ENCODE measurements around the gene SOS2. TPM values are rescaled to one million over a fixed set of nuclear protein-coding genes. Genes with fewer than 3 reads are reported as not detected.

Gene SOS2
- polyA plus RNA-seq (2012; ENCODE audit: low read depth, missing spikeins) = 6.4 TPM

DNA sequence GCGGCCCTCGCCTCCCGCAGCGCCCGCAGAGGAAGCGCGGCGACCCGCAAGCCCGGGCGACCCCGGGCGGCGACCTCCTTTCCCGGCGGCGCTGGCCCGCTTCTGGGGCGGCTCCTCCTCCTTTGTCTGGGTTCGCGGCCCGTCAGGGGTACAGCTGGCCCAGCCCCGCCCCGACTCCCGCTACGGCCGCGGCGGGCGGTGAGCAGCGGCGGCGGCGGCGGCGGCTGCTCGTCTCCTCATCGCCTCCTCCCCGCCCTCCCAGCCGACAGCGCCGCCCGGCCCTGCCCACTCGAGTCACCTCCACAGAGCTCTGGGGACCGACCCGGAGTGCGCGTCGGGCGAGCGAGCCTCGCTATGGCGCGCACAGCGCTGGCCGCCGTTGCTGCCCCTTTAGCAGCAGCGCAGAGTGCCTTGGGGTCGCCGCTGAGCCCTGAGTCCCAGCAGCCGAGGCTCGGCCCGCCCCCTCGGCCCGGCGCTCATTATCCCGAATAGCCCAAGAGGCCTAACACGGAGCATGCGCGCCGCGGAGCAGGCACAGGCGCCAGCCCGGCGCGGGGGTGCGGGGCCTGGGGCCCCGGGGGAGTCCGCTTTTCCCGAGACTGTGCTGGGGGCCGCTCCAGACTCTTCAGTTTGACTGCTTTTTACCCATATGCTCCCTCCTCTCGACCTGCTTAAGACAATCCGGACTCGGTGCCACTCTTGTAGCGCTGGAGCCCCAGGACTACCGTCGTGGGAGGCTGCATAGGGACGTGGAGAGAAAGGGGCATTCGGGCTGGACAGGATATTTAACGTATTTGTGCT lies at the start of gene SOS2:
Gene SOS2 (minus strand): TSS at position 104 of the 801 bp plus-strand sequence. CDS start 295 bp downstream, outside the sequence.
- DNase-seq (ENCODE audit: insufficient read length, low spot score) (peak; percentile 70), FAIRE-seq (peak; percentile 87)
- TF ChIP-seq PAX5 (IDR thresholded peaks at IDR 0.05; ENCODE audit: insufficient read depth, low read length, severe bottlenecking) = peak; percentile 6
- peak; percentile 59; the same call in 1 of the 2 replicates for TF ChIP-seq POLR2AphosphoS5 (IDR thresholded peaks at IDR 0.05; ENCODE audit: low read depth, low read length)
- no peak for TF ChIP-seq POU2F2 (IDR thresholded peaks at IDR 0.05; ENCODE audit: low read depth, low read length)
- no peak for TF ChIP-seq SPI1 (IDR thresholded peaks at IDR 0.05; ENCODE audit: low read depth, low read length)
- TF ChIP-seq TAF1 (IDR thresholded peaks at IDR 0.05; ENCODE audit: low read depth, low read length) = no peak
- TF ChIP-seq POLR2A (IDR thresholded peaks at IDR 0.05; ENCODE audit: low read depth, low read length) = peak; percentile 48; the same call in 1 of the 2 replicates

DNA sequence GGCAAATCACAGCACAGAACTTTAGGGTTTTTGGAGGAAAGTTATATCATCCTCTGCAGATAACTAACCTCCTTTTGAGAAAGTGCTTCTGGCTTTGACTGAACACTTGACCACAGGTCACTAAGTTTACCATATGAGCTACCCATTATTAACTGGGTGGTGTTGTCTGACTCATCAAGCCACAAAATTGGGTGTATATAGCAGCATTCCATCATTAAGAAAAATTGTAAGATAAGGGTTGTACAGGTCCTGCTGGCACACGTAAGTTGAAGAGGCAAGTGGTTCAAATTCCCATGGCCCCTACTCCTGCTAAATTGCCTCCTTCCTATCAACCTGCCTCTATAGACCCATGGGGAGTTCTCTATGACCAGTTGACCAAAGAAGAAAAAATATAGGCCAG lies 41.1 kb upstream of the SOS2 start:
- no peak for TF ChIP-seq POLR2A (IDR thresholded peaks at IDR 0.05; ENCODE audit: low read depth, low read length)
- TF ChIP-seq SPI1 (IDR thresholded peaks at IDR 0.05; ENCODE audit: low read depth, low read length) = no peak
- TF ChIP-seq TAF1 (IDR thresholded peaks at IDR 0.05; ENCODE audit: low read depth, low read length) = no peak
- no peak for TF ChIP-seq POLR2AphosphoS5 (IDR thresholded peaks at IDR 0.05; ENCODE audit: low read depth, low read length)
- TF ChIP-seq PAX5 (IDR thresholded peaks at IDR 0.05; ENCODE audit: insufficient read depth, low read length, severe bottlenecking) = no peak
- TF ChIP-seq POU2F2 (IDR thresholded peaks at IDR 0.05; ENCODE audit: low read depth, low read length) = no peak
- no peak for FAIRE-seq
- no peak for DNase-seq (ENCODE audit: insufficient read length, low spot score)

DNA sequence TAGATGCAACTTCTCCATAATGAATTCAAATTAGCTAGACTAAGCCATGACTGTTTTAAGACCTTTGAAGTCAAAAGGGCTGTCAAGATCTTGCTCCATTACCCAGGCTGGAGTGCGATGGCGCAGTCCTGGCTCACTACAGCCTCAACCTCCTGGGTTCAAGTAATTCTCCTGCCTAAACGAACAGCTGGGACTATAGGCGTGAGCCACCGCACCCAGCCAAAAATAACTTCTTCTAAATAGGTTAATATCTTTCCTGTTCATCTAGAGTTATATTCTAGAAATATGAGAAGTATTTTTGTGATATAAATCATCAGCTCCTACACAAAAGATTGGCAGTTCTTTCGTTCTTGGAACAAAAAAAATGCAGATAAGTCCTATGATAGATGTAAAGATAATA lies 39.6 kb upstream of the SOS2 start:
- DNase-seq (ENCODE audit: insufficient read length, low spot score) (no peak), FAIRE-seq (no peak)
- TF ChIP-seq PAX5 (IDR thresholded peaks at IDR 0.05; ENCODE audit: insufficient read depth, low read length, severe bottlenecking) = no peak
- no peak for TF ChIP-seq SPI1 (IDR thresholded peaks at IDR 0.05; ENCODE audit: low read depth, low read length)

DNA sequence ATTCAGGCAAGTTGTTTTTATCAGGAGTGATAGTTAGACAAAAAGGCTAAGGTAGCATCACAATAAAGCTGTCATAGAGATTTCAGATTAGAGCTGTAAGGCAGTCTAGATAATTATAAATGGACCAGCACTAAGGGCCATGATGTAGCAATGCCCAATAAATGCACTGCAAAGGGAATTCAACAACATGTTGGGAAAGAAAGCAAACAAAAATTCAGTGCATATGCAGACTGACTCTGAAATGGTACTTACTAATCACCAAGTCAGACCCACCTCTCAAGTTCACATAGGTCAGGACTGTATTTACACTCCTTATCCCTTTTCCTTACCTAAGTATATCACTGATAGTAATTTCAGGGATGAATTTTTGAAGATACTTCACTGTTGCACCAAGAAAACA lies 33.7 kb upstream of the SOS2 start:
- no peak for FAIRE-seq
- no peak for DNase-seq (ENCODE audit: insufficient read length, low spot score)
- TF ChIP-seq POU2F2 (IDR thresholded peaks at IDR 0.05; ENCODE audit: low read depth, low read length) (no peak), PAX5 (IDR thresholded peaks at IDR 0.05; ENCODE audit: insufficient read depth, low read length, severe bottlenecking) (no peak), POLR2A (IDR thresholded peaks at IDR 0.05; ENCODE audit: low read depth, low read length) (no peak), TAF1 (IDR thresholded peaks at IDR 0.05; ENCODE audit: low read depth, low read length) (no peak), POLR2AphosphoS5 (IDR thresholded peaks at IDR 0.05; ENCODE audit: low read depth, low read length) (no peak), SPI1 (IDR thresholded peaks at IDR 0.05; ENCODE audit: low read depth, low read length) (no peak)

DNA sequence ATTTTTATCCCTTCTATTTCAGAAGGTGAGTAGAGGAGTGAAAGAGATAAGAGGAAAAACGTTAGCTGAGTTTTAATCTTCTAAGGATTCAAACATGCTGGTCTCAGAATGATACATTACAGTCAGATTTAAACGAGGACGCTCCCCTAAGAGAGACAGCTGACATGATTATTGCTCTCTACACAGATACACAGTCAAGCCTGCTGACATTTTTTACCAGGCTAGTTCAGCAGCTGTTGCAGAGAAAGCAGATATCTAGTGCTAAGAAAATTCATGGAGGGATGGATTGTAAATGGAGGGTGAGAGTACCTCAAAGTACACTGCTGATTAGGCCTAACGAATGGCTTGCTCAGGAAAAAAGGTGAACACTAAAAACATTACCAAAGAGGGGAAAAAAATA lies 31.9 kb upstream of the SOS2 start:
- TF ChIP-seq POU2F2 (IDR thresholded peaks at IDR 0.05; ENCODE audit: low read depth, low read length) = no peak
- TF ChIP-seq PAX5 (IDR thresholded peaks at IDR 0.05; ENCODE audit: insufficient read depth, low read length, severe bottlenecking) = no peak
- TF ChIP-seq POLR2AphosphoS5 (IDR thresholded peaks at IDR 0.05; ENCODE audit: low read depth, low read length) = no peak
- no peak for TF ChIP-seq POLR2A (IDR thresholded peaks at IDR 0.05; ENCODE audit: low read depth, low read length)
- TF ChIP-seq TAF1 (IDR thresholded peaks at IDR 0.05; ENCODE audit: low read depth, low read length) = no peak
- TF ChIP-seq SPI1 (IDR thresholded peaks at IDR 0.05; ENCODE audit: low read depth, low read length) = no peak
- FAIRE-seq (no peak), DNase-seq (ENCODE audit: insufficient read length, low spot score) (no peak)

DNA sequence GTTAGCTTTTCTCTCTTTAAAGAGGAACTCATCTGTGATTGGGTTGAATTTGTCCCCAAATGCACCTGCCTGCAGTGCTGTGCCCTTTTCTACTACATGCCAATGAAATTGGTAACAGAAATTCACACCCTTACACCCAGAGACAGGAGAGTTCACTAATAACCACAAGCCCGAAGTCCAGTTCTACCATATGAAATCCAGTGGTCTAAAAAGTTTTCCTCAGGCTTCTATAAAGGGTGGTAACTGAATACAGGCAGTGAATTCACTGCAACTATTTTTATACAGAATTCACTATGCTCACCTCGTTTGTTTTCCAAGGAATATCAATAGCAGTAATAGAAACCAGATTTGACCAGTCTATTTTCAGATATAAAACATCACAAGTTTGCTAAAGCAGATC lies 31.5 kb upstream of the SOS2 start:
- TF ChIP-seq POLR2A (IDR thresholded peaks at IDR 0.05; ENCODE audit: low read depth, low read length) (no peak), POLR2AphosphoS5 (IDR thresholded peaks at IDR 0.05; ENCODE audit: low read depth, low read length) (no peak), POU2F2 (IDR thresholded peaks at IDR 0.05; ENCODE audit: low read depth, low read length) (no peak), SPI1 (IDR thresholded peaks at IDR 0.05; ENCODE audit: low read depth, low read length) (no peak), PAX5 (IDR thresholded peaks at IDR 0.05; ENCODE audit: insufficient read depth, low read length, severe bottlenecking) (no peak), TAF1 (IDR thresholded peaks at IDR 0.05; ENCODE audit: low read depth, low read length) (no peak)
- no peak for FAIRE-seq
- no peak for DNase-seq (ENCODE audit: insufficient read length, low spot score)

DNA sequence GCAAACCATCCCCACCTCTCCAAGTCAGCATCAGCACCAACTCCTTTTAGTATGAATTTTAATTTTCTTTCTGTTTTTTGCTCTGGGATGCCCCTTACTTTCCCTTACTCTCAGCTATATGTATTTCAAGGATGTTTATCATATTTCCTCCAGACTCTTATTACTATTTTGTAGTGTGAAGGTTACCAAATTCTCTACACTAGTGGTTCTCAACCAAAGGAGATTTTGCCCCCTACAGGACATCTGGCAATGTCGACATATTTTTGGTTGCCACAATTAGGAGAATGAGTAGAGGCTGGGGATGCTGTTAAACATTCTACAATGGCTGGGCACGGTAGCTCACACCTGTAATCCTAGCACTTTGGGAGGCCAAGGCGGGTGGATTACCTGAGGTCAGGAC lies 29.1 kb upstream of the SOS2 start:
- FAIRE-seq (peak; percentile 65), DNase-seq (ENCODE audit: insufficient read length, low spot score) (peak; percentile 7)
- TF ChIP-seq TAF1 (IDR thresholded peaks at IDR 0.05; ENCODE audit: low read depth, low read length) = no peak
- TF ChIP-seq PAX5 (IDR thresholded peaks at IDR 0.05; ENCODE audit: insufficient read depth, low read length, severe bottlenecking) = no peak
- TF ChIP-seq SPI1 (IDR thresholded peaks at IDR 0.05; ENCODE audit: low read depth, low read length) = no peak
- TF ChIP-seq POLR2AphosphoS5 (IDR thresholded peaks at IDR 0.05; ENCODE audit: low read depth, low read length) = no peak

DNA sequence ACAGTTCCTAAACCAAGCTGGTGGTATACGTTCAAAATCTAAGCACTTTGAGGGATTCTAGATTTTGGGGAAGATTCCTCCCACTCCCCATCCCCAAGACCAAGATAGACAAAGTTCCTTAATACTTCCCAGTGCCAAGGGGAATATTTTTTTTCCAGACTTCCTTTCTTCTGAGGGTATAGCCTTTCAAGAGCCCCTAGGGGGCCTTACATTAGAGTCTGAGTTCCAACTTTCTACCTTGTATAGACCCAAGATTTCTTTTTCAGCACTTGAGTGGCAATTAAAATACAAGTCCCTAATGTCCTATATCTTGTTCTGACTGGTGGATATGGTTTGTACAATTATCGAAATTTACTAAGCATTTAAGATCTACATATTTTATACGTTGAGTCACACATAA lies 28.7 kb upstream of the SOS2 start:
- no peak for FAIRE-seq
- no peak for DNase-seq (ENCODE audit: insufficient read length, low spot score)
- TF ChIP-seq POLR2AphosphoS5 (IDR thresholded peaks at IDR 0.05; ENCODE audit: low read depth, low read length) (no peak), POU2F2 (IDR thresholded peaks at IDR 0.05; ENCODE audit: low read depth, low read length) (no peak), POLR2A (IDR thresholded peaks at IDR 0.05; ENCODE audit: low read depth, low read length) (no peak), PAX5 (IDR thresholded peaks at IDR 0.05; ENCODE audit: insufficient read depth, low read length, severe bottlenecking) (no peak), TAF1 (IDR thresholded peaks at IDR 0.05; ENCODE audit: low read depth, low read length) (no peak), SPI1 (IDR thresholded peaks at IDR 0.05; ENCODE audit: low read depth, low read length) (no peak)

DNA sequence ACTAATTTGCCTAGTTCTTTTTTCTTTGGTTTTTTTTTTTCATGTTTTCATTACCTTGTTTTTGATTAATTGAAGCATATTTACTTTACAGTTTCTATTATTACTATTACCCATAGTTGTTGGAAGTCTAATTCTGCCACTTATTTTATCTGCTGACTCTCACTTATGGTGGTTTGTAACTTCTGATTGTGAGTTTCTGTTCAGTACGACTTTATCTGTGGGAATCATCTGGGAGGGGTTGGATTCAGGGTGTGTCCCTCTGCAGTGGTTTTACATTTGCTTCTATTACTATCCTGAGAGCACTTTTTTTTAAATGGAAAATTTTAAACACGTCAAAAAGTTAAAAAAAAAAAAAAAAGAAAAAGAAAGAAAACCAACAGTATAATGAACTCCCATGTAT lies 26.4 kb upstream of the SOS2 start:
- TF ChIP-seq POU2F2 (IDR thresholded peaks at IDR 0.05; ENCODE audit: low read depth, low read length) (no peak), POLR2AphosphoS5 (IDR thresholded peaks at IDR 0.05; ENCODE audit: low read depth, low read length) (no peak), PAX5 (IDR thresholded peaks at IDR 0.05; ENCODE audit: insufficient read depth, low read length, severe bottlenecking) (no peak), SPI1 (IDR thresholded peaks at IDR 0.05; ENCODE audit: low read depth, low read length) (no peak), TAF1 (IDR thresholded peaks at IDR 0.05; ENCODE audit: low read depth, low read length) (no peak), POLR2A (IDR thresholded peaks at IDR 0.05; ENCODE audit: low read depth, low read length) (no peak)
- DNase-seq (ENCODE audit: insufficient read length, low spot score) = no peak
- no peak for FAIRE-seq

DNA sequence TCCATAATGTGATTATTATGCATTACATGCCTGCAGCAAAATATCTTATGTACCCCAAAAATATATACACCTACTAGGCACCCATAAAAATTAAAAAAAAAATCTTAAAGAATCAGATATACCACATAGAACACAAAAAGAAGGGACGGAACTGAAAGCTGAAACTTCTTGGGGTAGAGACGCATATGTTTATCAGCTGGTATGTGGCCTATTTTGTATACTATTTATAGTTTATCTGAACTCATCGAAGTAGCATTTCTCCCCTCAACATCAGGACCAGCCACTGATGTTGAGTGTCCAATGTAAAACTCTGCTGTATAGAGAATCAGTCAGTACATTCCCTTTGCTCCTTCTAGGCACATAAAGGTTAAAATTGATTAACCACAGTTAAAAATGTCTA lies 22.9 kb upstream of the SOS2 start:
- DNase-seq (ENCODE audit: insufficient read length, low spot score) = no peak
- no peak for FAIRE-seq
- TF ChIP-seq TAF1 (IDR thresholded peaks at IDR 0.05; ENCODE audit: low read depth, low read length) (no peak), SPI1 (IDR thresholded peaks at IDR 0.05; ENCODE audit: low read depth, low read length) (no peak), PAX5 (IDR thresholded peaks at IDR 0.05; ENCODE audit: insufficient read depth, low read length, severe bottlenecking) (no peak), POLR2AphosphoS5 (IDR thresholded peaks at IDR 0.05; ENCODE audit: low read depth, low read length) (no peak), POU2F2 (IDR thresholded peaks at IDR 0.05; ENCODE audit: low read depth, low read length) (no peak)

Measured in GM12891 (cell line).